Gastrocnemius medialis (tissue), 4 donors: ENCODE measurements around the gene PTPN20.

Experiments used
- POLR2A ChIP-seq, 2 donors: fragments of 450-650 bp; IDR thresholded peaks; one replicate each; pipeline ENCODE4 v1.6.1; 2017; ENCODE audit warnings: antibody characterized with exemption in 2 of 2, mild to moderate bottlenecking in 2 of 2, moderate library complexity in 2 of 2
- TF ChIP-seq, protein P1 (sequence below), 5 experiments: fragments of 450-650 bp in 3 of 5; fragments of 200-600 bp in 2 of 5; sonication (generic) in 2 of 5; IDR thresholded peaks in 4 of 5; conservative IDR thresholded peaks in 1 of 5; 1 replicate in 4 of 5; 2 replicates in 1 of 5; pipeline ENCODE4 v1.5.1; 2016 to 2019; ENCODE audit warnings: antibody characterized with exemption in 5 of 5, mild to moderate bottlenecking in 3 of 5, moderate library complexity in 3 of 5

DNA sequence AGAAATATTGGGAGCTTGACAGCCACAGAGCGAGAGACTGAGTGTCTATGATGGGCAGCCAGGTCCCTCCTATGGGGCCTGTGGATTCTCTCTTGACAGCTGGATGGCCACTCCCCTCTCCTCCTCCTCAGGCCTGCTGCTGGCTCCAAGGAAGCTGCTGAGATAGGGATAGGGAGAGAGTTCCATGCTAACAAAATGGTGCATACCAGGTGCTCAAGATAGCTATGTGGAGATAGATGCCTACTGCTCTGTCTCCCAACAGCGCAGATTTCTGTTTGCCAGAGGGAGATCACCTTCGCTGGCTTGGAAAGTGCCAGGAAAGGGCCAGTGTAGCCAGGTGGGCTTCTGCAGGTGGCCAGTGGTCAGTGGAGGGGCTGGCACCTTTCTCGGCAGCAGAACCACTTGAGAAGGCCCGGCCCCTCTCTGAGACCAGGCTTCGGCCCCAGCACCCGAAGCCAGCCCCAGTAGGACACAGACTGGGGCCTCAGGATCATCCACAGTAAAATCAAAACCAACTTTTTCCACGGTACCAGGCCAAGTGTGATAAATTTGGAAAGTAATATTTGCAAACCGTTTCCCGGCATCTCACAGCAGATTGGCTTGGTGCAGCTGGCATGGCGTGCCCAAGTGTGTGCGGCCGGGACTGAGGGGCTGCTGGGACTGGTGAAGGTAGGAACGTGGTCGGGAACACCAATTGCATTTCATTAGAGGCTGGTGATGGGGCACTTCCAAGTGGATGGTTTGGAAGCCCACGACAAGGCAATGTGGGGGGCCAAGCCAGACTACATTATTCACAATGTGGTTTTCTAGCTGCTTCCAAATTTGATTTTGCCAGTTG lies 139.6 kb downstream of the PTPN20 start:
- TF ChIP-seq, protein P1, sequence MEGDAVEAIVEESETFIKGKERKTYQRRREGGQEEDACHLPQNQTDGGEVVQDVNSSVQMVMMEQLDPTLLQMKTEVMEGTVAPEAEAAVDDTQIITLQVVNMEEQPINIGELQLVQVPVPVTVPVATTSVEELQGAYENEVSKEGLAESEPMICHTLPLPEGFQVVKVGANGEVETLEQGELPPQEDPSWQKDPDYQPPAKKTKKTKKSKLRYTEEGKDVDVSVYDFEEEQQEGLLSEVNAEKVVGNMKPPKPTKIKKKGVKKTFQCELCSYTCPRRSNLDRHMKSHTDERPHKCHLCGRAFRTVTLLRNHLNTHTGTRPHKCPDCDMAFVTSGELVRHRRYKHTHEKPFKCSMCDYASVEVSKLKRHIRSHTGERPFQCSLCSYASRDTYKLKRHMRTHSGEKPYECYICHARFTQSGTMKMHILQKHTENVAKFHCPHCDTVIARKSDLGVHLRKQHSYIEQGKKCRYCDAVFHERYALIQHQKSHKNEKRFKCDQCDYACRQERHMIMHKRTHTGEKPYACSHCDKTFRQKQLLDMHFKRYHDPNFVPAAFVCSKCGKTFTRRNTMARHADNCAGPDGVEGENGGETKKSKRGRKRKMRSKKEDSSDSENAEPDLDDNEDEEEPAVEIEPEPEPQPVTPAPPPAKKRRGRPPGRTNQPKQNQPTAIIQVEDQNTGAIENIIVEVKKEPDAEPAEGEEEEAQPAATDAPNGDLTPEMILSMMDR (IDR thresholded peaks at IDR 0.05 in 4 of 5, conservative IDR thresholded peaks at IDR 0.05 in 1 of 5): no peak
- TF ChIP-seq POLR2A (IDR thresholded peaks at IDR 0.05): no peak
